GM12878 (cell line): ENCODE data around the gene IFIT5. TPM values are rescaled to one million over a fixed set of nuclear protein-coding genes. Genes with fewer than 3 reads are reported as not detected.

Experiments used
- ATAC-seq: fragments of 200-7000 bp; cut with Tn5 transposase; 3 replicates; pipeline ENCODE4 v1.9.1; 2020; ENCODE audit warnings: mild to moderate bottlenecking, moderate library complexity
- BruUV-seq: library from RNA; stranded (reverse); fragments of 400-500 nt; replicated peaks from 2 replicates; lab custom pipeline; 2021; lab: Mats Ljungman, UMichigan
- CTCF ChIA-PET: fragments of 300-600 bp; sonication (Branson Sonifier 250); formaldehyde crosslinking; extraction: SDS; loops from one replicate; lab custom pipeline; 2021; ENCODE audit warnings: inconsistent platforms; lab: Yijun Ruan, JAX
- POLR2A ChIA-PET: fragments of 350-600 bp; formaldehyde crosslinking; extraction: SDS; loops from one replicate; lab custom pipeline; 2021; ENCODE audit warnings: inconsistent platforms; lab: Charles Lee
- RAD21 ChIA-PET: fragments of 300-600 bp; sonication (Branson Sonifier 250); formaldehyde crosslinking; loops from one replicate; lab custom pipeline; 2023; ENCODE audit warnings: antibody characterized with exemption; ENCODE audit not compliant: unreplicated experiment; lab: Charles Lee
- SMC1A ChIA-PET: fragments of 300-600 bp; sonication (Branson Sonifier 250); formaldehyde crosslinking; loops from one replicate; lab custom pipeline; 2023; ENCODE audit not compliant: unreplicated experiment, uncharacterized antibody; lab: Charles Lee
- DNase-seq: peaks from one replicate; pipeline ENCODE4 v3.0.0-alpha.2; 2011; ENCODE audit warnings: low read depth, low spot score
- FAIRE-seq: peaks from 3 replicates; lab custom pipeline; 2011; peaks lifted over from hg19 to GRCh38; lab: Jason Lieb, UNC
- H2AFZ ChIP-seq: 2 replicates; pipeline ENCODE4 v1.6.0; 2011; ENCODE audit warnings: low read depth, low read length, control low read depth; ENCODE audit not compliant: control insufficient read depth
- H3K27ac ChIP-seq: 2 replicates; pipeline ENCODE4 v1.5.1; 2011; ENCODE audit warnings: control low read depth; ENCODE audit not compliant: control insufficient read depth, insufficient read depth
- H3K27me3 ChIP-seq, 2 experiments: replicated peaks in 1 of 2; 2 replicates each; pipeline versions ENCODE4 v1.6.0 to v1.6.1; 2011; ENCODE audit warnings: low read length in 1 of 2; ENCODE audit not compliant: control insufficient read depth in 2 of 2, insufficient read depth in 2 of 2
- H3K36me3 ChIP-seq, 2 experiments: 2 replicates each; pipeline ENCODE4 v1.5.1; 2011; ENCODE audit warnings: low read length in 1 of 2; ENCODE audit not compliant: control insufficient read depth in 2 of 2, insufficient read depth in 2 of 2
- H3K4me1 ChIP-seq: 2 replicates; pipeline ENCODE4 v1.6.1; 2011; ENCODE audit warnings: mild to moderate bottlenecking, low read length, moderate library complexity, mixed read lengths; ENCODE audit not compliant: control insufficient read depth, insufficient read depth
- H3K4me2 ChIP-seq: 2 replicates; pipeline ENCODE4 v1.6.0; 2011; ENCODE audit warnings: control low read depth; ENCODE audit not compliant: control insufficient read depth, insufficient read depth
- H3K4me3 ChIP-seq: fragments of 200-600 bp; sonication (generic); 2 replicates; pipeline ENCODE4 v1.5.1; 2016
- H3K79me2 ChIP-seq: 2 replicates; pipeline ENCODE4 v1.6.0; 2011; ENCODE audit warnings: low read length; ENCODE audit not compliant: control insufficient read depth, insufficient read depth
- H3K9ac ChIP-seq: 2 replicates; pipeline ENCODE4 v1.8.0; 2011; ENCODE audit warnings: low read length, control low read depth, mixed read lengths; ENCODE audit not compliant: control insufficient read depth, insufficient read depth
- H3K9me3 ChIP-seq: replicated peaks from 3 replicates; pipeline ENCODE4 v1.5.1; 2011; ENCODE audit warnings: mild to moderate bottlenecking, low read length; ENCODE audit not compliant: control insufficient read depth, insufficient read depth
- H4K20me1 ChIP-seq: 2 replicates; pipeline ENCODE4 v1.6.0; 2011; ENCODE audit not compliant: control insufficient read depth, insufficient read depth
- MYB ChIP-seq: fragments of 150-350 bp; IDR thresholded peaks from 2 replicates; pipeline ENCODE4 v1.6.1; 2014; ENCODE audit warnings: mild to moderate bottlenecking, low read depth, low read length, borderline replicate concordance
- NBN ChIP-seq: fragments of 450-650 bp; IDR thresholded peaks from 2 replicates; pipeline ENCODE4 v1.6.1; 2016
- NFIC ChIP-seq: IDR thresholded peaks from 2 replicates; pipeline ENCODE4 v1.6.1; 2012; ENCODE audit warnings: low read depth, mild to moderate bottlenecking, inconsistent platforms, low read length, moderate library complexity
- RCOR1 ChIP-seq: conservative IDR thresholded peaks from 2 replicates; pipeline ENCODE4 v1.6.1; 2012; ENCODE audit warnings: low read depth, low read length, improper control_type of control experiment
- ZZZ3 ChIP-seq: IDR thresholded peaks from 2 replicates; pipeline ENCODE4 v1.6.1; 2011; ENCODE audit warnings: low read depth; ENCODE audit not compliant: control insufficient read depth, insufficient read length
- WGBS: methylation state at CpG from one replicate; pipeline ENCODE4 v1.1.6; 2016; ENCODE audit warnings: low lambda C conversion rate; ENCODE audit not compliant: insufficient replicate concordance, insufficient coverage; ENCODE audit errors: missing lambda C conversion rate; 5-methylcytosine and 5-hydroxymethylcytosine counted together
- in situ Hi-C: fragments of 300-500 bp; cut with MboI; formaldehyde crosslinking; loops from 9 replicates; pipeline ENCODE4 v1.14.3; 2018; ENCODE audit warnings: mixed read lengths
- intact Hi-C: fragments of 100-400 bp; cut with micrococcal nuclease; formaldehyde crosslinking; loops from one replicate; pipeline ENCODE4 v1.14.2; 2022; ENCODE audit not compliant: unreplicated experiment
- polyA plus RNA-seq, 11 experiments: library from polyadenylated mRNA; depleted of rRNA in 4 of 11; unstranded in 6 of 11; stranded (reverse) in 5 of 11; fragments of >200 nt; fragmentation: Nextera tagmentation in 4 of 11; fragmentation: Illumina TruSeq in 1 of 11; extraction: Ambion mirVana in 4 of 11; extraction: Trizol in 1 of 11; gene quantifications; 1 replicate in 1 of 11; 2 replicates in 10 of 11; pipeline versions ENCODE4 v1.2.1 to v1.2.3, GENCODE V29; 2011 to 2016; ENCODE audit warnings: inconsistent platforms in 2 of 11, missing spikeins in 2 of 11, low read depth in 1 of 11
- total RNA-seq, 4 experiments: library from RNA; depleted of rRNA in 3 of 4; stranded (reverse); fragments of >200 nt in 3 of 4; fragmentation: Illumina TruSeq in 1 of 4; extraction: Trizol in 1 of 4; gene quantifications; 2 replicates each; pipeline versions ENCODE4 v1.2.1 to v1.2.3, GENCODE V29; 2013 to 2021

Gene IFIT5
- total and polyA plus RNA-seq, 10 of the 15 experiments (the other 5 are each of a cell fraction or from before 2014, with no cell fraction given): 5.9 to 17.0 (median 10.4) TPM

DNA sequence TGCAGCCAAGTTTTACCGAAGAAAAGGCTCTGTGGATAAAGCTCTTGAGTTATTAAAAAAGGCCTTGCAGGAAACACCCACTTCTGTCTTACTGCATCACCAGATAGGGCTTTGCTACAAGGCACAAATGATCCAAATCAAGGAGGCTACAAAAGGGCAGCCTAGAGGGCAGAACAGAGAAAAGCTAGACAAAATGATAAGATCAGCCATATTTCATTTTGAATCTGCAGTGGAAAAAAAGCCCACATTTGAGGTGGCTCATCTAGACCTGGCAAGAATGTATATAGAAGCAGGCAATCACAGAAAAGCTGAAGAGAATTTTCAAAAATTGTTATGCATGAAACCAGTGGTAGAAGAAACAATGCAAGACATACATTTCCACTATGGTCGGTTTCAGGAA lies 11.3 kb upstream of the IFIT5 start:
- peaks cover 2% of the 10 kb centered on the region for H3K79me2 ChIP-seq
- H3K4me3 ChIP-seq: no peak overlapping the region
- BruUV-seq: no TSS peak
- FAIRE-seq: no peak
- H3K9me3 ChIP-seq: no peaks in the 10 kb centered on the region; the same call in 1 of the 3 replicates
- TF ChIP-seq NBN: no peak
- no peak for TF ChIP-seq MYB
- no peak for TF ChIP-seq ZZZ3
- TF ChIP-seq NFIC: no peak
- no peak for TF ChIP-seq RCOR1
- in situ Hi-C loops (no loop called here), intact Hi-C loops (no loop called here)
- no peaks in the 10 kb centered on the region for H3K4me1 ChIP-seq
- no peak for DNase-seq
- no peak for ATAC-seq
- no peak overlapping the region for H3K4me2 ChIP-seq
- peaks cover 0 to 15% of the 10 kb centered on the region in 2 experiments; a peak in 2 of 4 replicates for H3K36me3 ChIP-seq
- H4K20me1 ChIP-seq: no peaks in the 10 kb centered on the region
- no peak overlapping the region for H3K9ac ChIP-seq
- WGBS: 95% methylated on average over 2 of the region's 2 CpGs
- CTCF ChIA-PET: interaction anchor here (0.7 to 2.4 kb wide), 5 partner anchors 11 to 34 kb away, joined by 3 to 12 read pairs (median 4); partner anchors contain the start of genes IFIT1 and IFIT5
- RAD21 ChIA-PET: no interaction called here
- SMC1A ChIA-PET: interaction anchor here (0.5 to 3.3 kb wide), 6 partner anchors 11 to 193 kb away, joined by 3 to 13 read pairs (median 4); partner anchors contain the start of gene IFIT5
- POLR2A ChIA-PET: interaction anchor here (0.6 to 0.8 kb wide), 3 partner anchors 9 to 277 kb away, joined by 3 to 4 read pairs (median 3); no protein-coding TSS in a partner anchor
- no peaks in the 10 kb centered on the region for H3K27me3 ChIP-seq
- H2AFZ ChIP-seq: no peak overlapping the region
- no peak overlapping the region for H3K27ac ChIP-seq
